GM12878 (cell line): ENCODE results near the gene ZWILCH. TPM values are rescaled to one million over a fixed set of nuclear protein-coding genes. Genes with fewer than 3 reads are reported as not detected.

Source experiments
- BCLAF1 ChIP-seq: fragments of 450-650 bp; IDR thresholded peaks from 2 replicates; pipeline ENCODE4 v1.6.1; 2017; ENCODE audit warnings: antibody characterized with exemption, mild to moderate bottlenecking, moderate library complexity
- CEBPB ChIP-seq, 2 experiments: fragments of 150-350 bp in 1 of 2; IDR thresholded peaks; 2 replicates each; pipeline ENCODE4 v1.6.1; 2012 to 2014; ENCODE audit warnings: low read depth in 2 of 2, low read length in 2 of 2, borderline replicate concordance in 1 of 2, inconsistent platforms in 1 of 2
- CHD2 ChIP-seq: IDR thresholded peaks from 2 replicates; pipeline ENCODE4 v1.6.1; 2011; ENCODE audit warnings: low read depth, low read length, improper control_type of control experiment, borderline replicate concordance
- ETV6 ChIP-seq, 2 experiments: fragments of 450-650 bp in 1 of 2; IDR thresholded peaks in 1 of 2; conservative IDR thresholded peaks in 1 of 2; 2 replicates each; pipeline ENCODE4 v1.6.1; 2014; ENCODE audit warnings: antibody characterized with exemption in 1 of 2, borderline replicate concordance in 1 of 2, low read depth in 1 of 2, mild to moderate bottlenecking in 1 of 2, moderate library complexity in 1 of 2
- FOS ChIP-seq: IDR thresholded peaks from 3 replicates; pipeline ENCODE4 v1.6.1; 2011; ENCODE audit warnings: borderline replicate concordance; ENCODE audit not compliant: insufficient read length; ENCODE audit errors: extremely low read depth
- GATAD2B ChIP-seq: fragments of 450-650 bp; conservative IDR thresholded peaks from 2 replicates; pipeline ENCODE4 v1.6.1; 2017; ENCODE audit warnings: low read depth, mild to moderate bottlenecking, moderate library complexity
- HCFC1 ChIP-seq: fragments of 150-350 bp; IDR thresholded peaks from 2 replicates; pipeline ENCODE4 v1.6.1; 2014; ENCODE audit warnings: low read length
- HDGF ChIP-seq: fragments of 450-650 bp; IDR thresholded peaks from 2 replicates; pipeline ENCODE4 v1.6.1; 2016; ENCODE audit warnings: antibody characterized with exemption
- IRF4 ChIP-seq: IDR thresholded peaks from 2 replicates; pipeline ENCODE4 v1.6.1; 2011; ENCODE audit warnings: low read depth, low read length
- JUNB ChIP-seq: IDR thresholded peaks from 2 replicates; pipeline ENCODE4 v1.6.1; 2016; ENCODE audit warnings: antibody characterized with exemption, mild to moderate bottlenecking
- MTA2 ChIP-seq: fragments of 450-650 bp; IDR thresholded peaks from 2 replicates; pipeline ENCODE4 v1.6.1; 2016; ENCODE audit warnings: low read depth, mild to moderate bottlenecking, moderate library complexity
- NBN ChIP-seq: fragments of 450-650 bp; IDR thresholded peaks from 2 replicates; pipeline ENCODE4 v1.6.1; 2016
- NFXL1 ChIP-seq: fragments of 450-650 bp; IDR thresholded peaks from 2 replicates; pipeline ENCODE4 v1.6.1; 2017; ENCODE audit warnings: antibody characterized with exemption, mild to moderate bottlenecking, borderline replicate concordance
- NKRF ChIP-seq: fragments of 450-650 bp; conservative IDR thresholded peaks from 2 replicates; pipeline ENCODE4 v1.6.1; 2017; ENCODE audit warnings: mild to moderate bottlenecking, moderate library complexity
- PAX8 ChIP-seq: fragments of 450-650 bp; IDR thresholded peaks from 2 replicates; pipeline ENCODE4 v1.6.1; 2017; ENCODE audit warnings: mild to moderate bottlenecking, moderate library complexity
- POLR2AphosphoS2 ChIP-seq: IDR thresholded peaks from 2 replicates; pipeline ENCODE4 v1.6.1; 2011; ENCODE audit warnings: low read depth, mild to moderate bottlenecking, low read length, improper control_type of control experiment, moderate library complexity
- SIN3A ChIP-seq: IDR thresholded peaks from 2 replicates; pipeline ENCODE4 v1.6.1; 2012; ENCODE audit warnings: low read depth, low read length, improper control_type of control experiment
- SP1 ChIP-seq: IDR thresholded peaks from one replicate; pipeline ENCODE4 v1.6.1; 2011; ENCODE audit warnings: low read depth, low read length
- TBL1XR1 ChIP-seq: IDR thresholded peaks from 2 replicates; pipeline ENCODE4 v1.6.1; 2012; ENCODE audit warnings: low read depth, low read length, improper control_type of control experiment
- YBX1 ChIP-seq: fragments of 450-650 bp; IDR thresholded peaks from 2 replicates; pipeline ENCODE4 v1.6.1; 2016; ENCODE audit warnings: antibody characterized with exemption
- ZNF622 ChIP-seq: fragments of 450-650 bp; IDR thresholded peaks from 2 replicates; pipeline ENCODE4 v1.6.1; 2017; ENCODE audit warnings: mild to moderate bottlenecking, inconsistent platforms
- ZZZ3 ChIP-seq: IDR thresholded peaks from 2 replicates; pipeline ENCODE4 v1.6.1; 2011; ENCODE audit warnings: low read depth; ENCODE audit not compliant: control insufficient read depth, insufficient read length
- polyA plus RNA-seq, 11 experiments: library from polyadenylated mRNA; depleted of rRNA in 4 of 11; unstranded in 6 of 11; stranded (reverse) in 5 of 11; fragments of >200 nt; fragmentation: Nextera tagmentation in 4 of 11; fragmentation: Illumina TruSeq in 1 of 11; extraction: Ambion mirVana in 4 of 11; extraction: Trizol in 1 of 11; gene quantifications; 1 replicate in 1 of 11; 2 replicates in 10 of 11; pipeline versions ENCODE4 v1.2.1 to v1.2.3, GENCODE V29; 2011 to 2016; ENCODE audit warnings: inconsistent platforms in 2 of 11, missing spikeins in 2 of 11, low read depth in 1 of 11
- total RNA-seq, 4 experiments: library from RNA; depleted of rRNA in 3 of 4; stranded (reverse); fragments of >200 nt in 3 of 4; fragmentation: Illumina TruSeq in 1 of 4; extraction: Trizol in 1 of 4; gene quantifications; 2 replicates each; pipeline versions ENCODE4 v1.2.1 to v1.2.3, GENCODE V29; 2013 to 2021
- TF ChIP-seq, protein P1 (sequence below): fragments of 450-650 bp; IDR thresholded peaks from 2 replicates; pipeline ENCODE4 v1.6.1; 2017; ENCODE audit warnings: borderline replicate concordance

Gene ZWILCH
- total and polyA plus RNA-seq, 10 of the 15 experiments (the other 5 are each of a cell fraction or from before 2014, with no cell fraction given) = 15.6 to 73.9 (median 32.4) TPM

GRCh38 chr15:66504563-66505429, at the start of gene ZWILCH, which contains the start of gene RPL4 (continued):
- peak; percentile 94 for TF ChIP-seq POLR2AphosphoS2
- TF ChIP-seq FOS = no peak
- TF ChIP-seq SP1 = no peak
- no peak for TF ChIP-seq ZZZ3
- no peak; the same call in 1 of the 2 replicates for TF ChIP-seq JUNB
- peak; percentile 91 for TF ChIP-seq NBN
- no peak for TF ChIP-seq YBX1
- peak; percentile 91 for TF ChIP-seq SIN3A
- TF ChIP-seq ETV6 (conservative IDR thresholded peaks at IDR 0.05 in 1 of 2, IDR thresholded peaks at IDR 0.05 in 1 of 2; ENCODE audit: borderline replicate concordance in 1 of 2, low read depth in 1 of 2) = peak in 1 of 2 experiments; percentile 55; a peak in 1 of 4 replicates
- TF ChIP-seq HDGF = no peak
- peak; percentile 70; the same call in 1 of the 2 replicates for TF ChIP-seq PAX8
- no peak for TF ChIP-seq BCLAF1
- TF ChIP-seq NKRF = peak; percentile 98
- TF ChIP-seq ZNF622 = no peak
- TF ChIP-seq CHD2 = peak; percentile 97
- TF ChIP-seq, protein P1, sequence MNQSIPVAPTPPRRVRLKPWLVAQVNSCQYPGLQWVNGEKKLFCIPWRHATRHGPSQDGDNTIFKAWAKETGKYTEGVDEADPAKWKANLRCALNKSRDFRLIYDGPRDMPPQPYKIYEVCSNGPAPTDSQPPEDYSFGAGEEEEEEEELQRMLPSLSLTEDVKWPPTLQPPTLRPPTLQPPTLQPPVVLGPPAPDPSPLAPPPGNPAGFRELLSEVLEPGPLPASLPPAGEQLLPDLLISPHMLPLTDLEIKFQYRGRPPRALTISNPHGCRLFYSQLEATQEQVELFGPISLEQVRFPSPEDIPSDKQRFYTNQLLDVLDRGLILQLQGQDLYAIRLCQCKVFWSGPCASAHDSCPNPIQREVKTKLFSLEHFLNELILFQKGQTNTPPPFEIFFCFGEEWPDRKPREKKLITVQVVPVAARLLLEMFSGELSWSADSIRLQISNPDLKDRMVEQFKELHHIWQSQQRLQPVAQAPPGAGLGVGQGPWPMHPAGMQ = peak; percentile 75
- TF ChIP-seq MTA2 = peak; percentile 55; the same call in 1 of the 2 replicates
- no peak; a peak in 1 of 4 replicates for TF ChIP-seq CEBPB (IDR thresholded peaks at IDR 0.05; ENCODE audit: borderline replicate concordance in 1 of 2, low read depth in 2 of 2, low read length in 2 of 2)
- TF ChIP-seq IRF4 = peak; percentile 63
- TF ChIP-seq NFXL1 = no peak
- TF ChIP-seq GATAD2B = 0 out of 2 replicates have a peak, but pooled peaks have one; percentile 64
- no peak; the same call in 1 of the 2 replicates for TF ChIP-seq TBL1XR1
- TF ChIP-seq HCFC1 = peak; percentile 48; the same call in 1 of the 2 replicates
